HepG2 (cell line): Measurements from ENCODE around the gene LHB. TPM values are rescaled to one million over a fixed set of nuclear protein-coding genes. Genes with fewer than 3 reads are reported as not detected.

Source experiments
- ATF6 ChIP-seq: sonication (generic); formaldehyde crosslinking; conservative IDR thresholded peaks from 2 replicates; pipeline ENCODE4 v1.4.0; 2020; ENCODE audit warnings: missing genetic modification reagents
- DR1 ChIP-seq: sonication (generic); formaldehyde crosslinking; IDR thresholded peaks from 2 replicates; pipeline ENCODE4 v1.8.0; 2021; ENCODE audit warnings: mild to moderate bottlenecking, missing genetic modification reagents, inconsistent platforms
- FOXM1 ChIP-seq: sonication (generic); formaldehyde crosslinking; IDR thresholded peaks from 2 replicates; pipeline ENCODE4 v1.5.0; 2020; ENCODE audit warnings: missing genetic modification reagents
- GPBP1L1 ChIP-seq: sonication (generic); formaldehyde crosslinking; IDR thresholded peaks from 2 replicates; pipeline ENCODE4 v1.5.0; 2020; ENCODE audit warnings: mild to moderate bottlenecking, missing genetic modification reagents
- HES4 ChIP-seq: sonication (generic); formaldehyde crosslinking; IDR thresholded peaks from 2 replicates; pipeline ENCODE4 v1.9.0; 2021; ENCODE audit warnings: mild to moderate bottlenecking, missing genetic modification reagents, borderline replicate concordance
- HMGA1 ChIP-seq: sonication (generic); formaldehyde crosslinking; conservative IDR thresholded peaks from 2 replicates; pipeline ENCODE4 v1.4.0; 2020; ENCODE audit warnings: missing genetic modification reagents
- HNRNPL ChIP-seq: fragments of 200-400 bp; formaldehyde crosslinking; IDR thresholded peaks from 2 replicates; pipeline ENCODE4 v1.6.1; 2017; ENCODE audit warnings: mild to moderate bottlenecking, low read depth, low read length
- KAT8 ChIP-seq: IDR thresholded peaks from 2 replicates; pipeline ENCODE4 v1.6.1; 2016; ENCODE audit warnings: missing genetic modification reagents, missing compliant biosample characterization
- MED8 ChIP-seq: sonication (generic); formaldehyde crosslinking; IDR thresholded peaks from 2 replicates; pipeline ENCODE4 v1.8.1; 2023; ENCODE audit warnings: mild to moderate bottlenecking, missing genetic modification reagents; ENCODE audit not compliant: insufficient replicate concordance
- MXI1 ChIP-seq: IDR thresholded peaks from 3 replicates; pipeline ENCODE4 v1.6.1; 2012; ENCODE audit warnings: low read depth, low read length, inconsistent platforms, borderline replicate concordance
- PTBP1 ChIP-seq: fragments of 200-400 bp; formaldehyde crosslinking; IDR thresholded peaks from 2 replicates; pipeline ENCODE4 v1.6.1; 2018; ENCODE audit warnings: low read length, low read depth; ENCODE audit not compliant: poor library complexity, severe bottlenecking
- TFDP1 ChIP-seq: IDR thresholded peaks from 2 replicates; pipeline ENCODE4 v1.6.1; 2016; ENCODE audit warnings: missing compliant biosample characterization, missing genetic modification reagents, borderline replicate concordance
- ZBTB2 ChIP-seq: sonication (generic); formaldehyde crosslinking; IDR thresholded peaks from 2 replicates; pipeline ENCODE4 v1.8.0; 2022; ENCODE audit warnings: low read depth, missing genetic modification reagents
- ZBTB4 ChIP-seq: sonication (generic); formaldehyde crosslinking; IDR thresholded peaks from 2 replicates; pipeline ENCODE4 v1.4.0; 2020; ENCODE audit warnings: missing genetic modification reagents, mild to moderate bottlenecking, borderline replicate concordance
- ZC3H4 ChIP-seq: sonication (generic); formaldehyde crosslinking; IDR thresholded peaks from 2 replicates; pipeline ENCODE4 v1.4.0; 2020; ENCODE audit warnings: missing genetic modification reagents, borderline replicate concordance
- ZNF510 ChIP-seq: sonication (generic); formaldehyde crosslinking; IDR thresholded peaks from 2 replicates; pipeline ENCODE4 v1.4.0; 2020; ENCODE audit warnings: low read depth, mild to moderate bottlenecking, missing genetic modification reagents
- ZNF562 ChIP-seq: sonication (generic); formaldehyde crosslinking; IDR thresholded peaks from 2 replicates; pipeline ENCODE4 v1.8.0; 2022; ENCODE audit warnings: missing genetic modification reagents, borderline replicate concordance
- ZNF878 ChIP-seq: sonication (generic); formaldehyde crosslinking; IDR thresholded peaks from 2 replicates; pipeline ENCODE4 v1.8.1; 2023; ENCODE audit warnings: mild to moderate bottlenecking, missing genetic modification reagents, moderate library complexity
- polyA plus RNA-seq, 8 experiments: library from polyadenylated mRNA; depleted of rRNA in 3 of 8; stranded (reverse) in 7 of 8; unstranded in 1 of 8; fragments of >200 nt; fragmentation: Illumina TruSeq in 4 of 8; extraction: Trizol in 4 of 8; gene quantifications; 2 replicates each; pipeline versions ENCODE4 v1.2.1 to v1.2.3, GENCODE V29; 2011 to 2016; ENCODE audit warnings: low read depth in 4 of 8, missing spikeins in 1 of 8, mixed read lengths in 1 of 8; ENCODE audit not compliant: insufficient read depth in 1 of 8
- total RNA-seq, 5 experiments: library from RNA; depleted of rRNA; stranded (reverse); fragments of >200 nt; fragmentation: Illumina TruSeq; extraction: Trizol; gene quantifications; 2 replicates each; pipeline ENCODE4 v1.2.3, GENCODE V29; 2016; ENCODE audit warnings: low read depth in 1 of 5

LHB gene
- total and polyA plus RNA-seq, 2 of the 13 experiments (the other 11 are each of a cell fraction or from before 2014, with no cell fraction given), result not detected

- TF ChIP-seq FOXM1 (CRISPR knock-in tag) (no peak), KAT8 (CRISPR knock-in tag) (peak; percentile 86), ZC3H4 (CRISPR knock-in tag) (no peak), PTBP1 (no peak), ATF6 (no peak), ZNF878 (CRISPR knock-in tag) (no peak), TFDP1 (CRISPR knock-in tag) (peak; percentile 45; the same call in 1 of the 2 replicates), ZNF510 (CRISPR knock-in tag) (no peak), DR1 (CRISPR knock-in tag) (peak; percentile 56; the same call in 1 of the 2 replicates), MXI1 (peak; percentile 73; the same call in 1 of the 3 replicates), ZBTB2 (no peak), ZBTB4 (CRISPR knock-in tag) (no peak), HMGA1 (no peak), HNRNPL (no peak), HES4 (CRISPR knock-in tag) (no peak), ZNF562 (CRISPR knock-in tag) (no peak), GPBP1L1 (CRISPR knock-in tag) (no peak), MED8 (CRISPR knock-in tag) (no peak)
Measured at GRCh38 chr19:48993175-48994034, 23.5 kb downstream of the LHB start, which contains the start of the genes GYS1 and RUVBL2 (continued).
